Activated B cell treated with CpG ODN at 0.5 μM for 24 hours (primary cell): ENCODE data around the gene CLDN3. TPM values are rescaled to one million over a fixed set of nuclear protein-coding genes. Genes with fewer than 3 reads are reported as not detected.
"Not testable (repeated sequence)": the region's sequence is repeated elsewhere in the genome, so short reads cannot be mapped to it uniquely, and the experiment has no call there.

Experiments
- ATAC-seq: fragments of 200-7000 bp; cut with Tn5 transposase; one replicate; pipeline ENCODE4 v1.10.0; 2021; ENCODE audit warnings: low read depth, mild to moderate bottlenecking, moderate library complexity
- CTCF ChIA-PET: fragments of 350-600 bp; sonication (Branson Sonifier 250); formaldehyde crosslinking; loops from one replicate; lab custom pipeline; 2021; ENCODE audit warnings: antibody characterized with exemption; lab: Charles Lee
- POLR2A ChIA-PET: fragments of 350-600 bp; sonication (Branson Sonifier 250); formaldehyde crosslinking; loops from one replicate; lab custom pipeline; 2021; ENCODE audit warnings: antibody characterized with exemption; lab: Charles Lee
- DNase-seq: peaks from one replicate; pipeline ENCODE4 v3.0.0; 2022
- H3K27ac Mint-ChIP-seq: one replicate; pipeline ENCODE4 v1.8.0; 2020; ENCODE audit warnings: mixed read lengths
- H3K27me3 Mint-ChIP-seq: one replicate; pipeline ENCODE4 v1.8.0; 2021; ENCODE audit warnings: mixed read lengths
- H3K36me3 Mint-ChIP-seq: one replicate; pipeline ENCODE4 v1.8.0; 2021; ENCODE audit warnings: low read depth, mixed read lengths
- H3K4me1 Mint-ChIP-seq: one replicate; pipeline ENCODE4 v1.8.0; 2021; ENCODE audit warnings: mixed read lengths
- H3K4me3 Mint-ChIP-seq: one replicate; pipeline ENCODE4 v1.8.0; 2020; ENCODE audit warnings: mild to moderate bottlenecking, mixed read lengths
- H3K9me3 Mint-ChIP-seq: one replicate; pipeline ENCODE4 v1.8.0; 2020; ENCODE audit warnings: mixed read lengths
- intact Hi-C: fragments of 100-400 bp; cut with micrococcal nuclease; formaldehyde crosslinking; loops from one replicate; pipeline ENCODE4 v1.15.1; 2024
- total RNA-seq: library from RNA; stranded (reverse); gene quantifications from 2 replicates; pipeline ENCODE4 v1.2.3, GENCODE V29; 2022
- TF ChIP-seq, protein P1 (sequence below): fragments of 200-600 bp; IDR thresholded peaks from one replicate; pipeline ENCODE4 v1.8.0; 2022; ENCODE audit warnings: antibody characterized with exemption, mild to moderate bottlenecking

CLDN3 gene
- total RNA-seq, 1 donor from 2014 or later = not detected

DNA sequence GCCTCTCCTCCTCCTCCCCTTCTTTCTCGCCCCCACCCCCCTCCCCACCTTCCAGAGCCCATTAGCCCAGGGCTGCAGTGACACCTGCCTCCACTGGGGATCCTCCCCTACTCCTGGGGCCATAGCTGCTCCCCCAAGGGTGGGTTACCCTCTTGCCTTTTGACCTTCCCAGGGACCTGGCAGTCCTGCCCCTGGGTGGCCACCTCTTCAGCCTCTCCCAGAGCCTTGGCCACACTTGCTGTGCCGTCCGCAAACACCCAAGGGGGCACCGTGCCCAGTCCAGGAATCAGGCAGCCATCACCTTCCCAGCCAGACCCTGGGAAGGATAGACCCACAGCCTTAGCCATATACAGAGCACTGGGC, 40.9 kb upstream of the CLDN3 start:
- Mint-ChIP-seq H3K36me3 (peaks cover 3% of the 10 kb centered on the region), H3K4me3 (no peak overlapping the region)
- CTCF ChIA-PET = interaction anchor here (1.8 kb wide), 1 partner anchor 44 kb away, joined by 13 read pairs; no protein-coding TSS in a partner anchor

DNA sequence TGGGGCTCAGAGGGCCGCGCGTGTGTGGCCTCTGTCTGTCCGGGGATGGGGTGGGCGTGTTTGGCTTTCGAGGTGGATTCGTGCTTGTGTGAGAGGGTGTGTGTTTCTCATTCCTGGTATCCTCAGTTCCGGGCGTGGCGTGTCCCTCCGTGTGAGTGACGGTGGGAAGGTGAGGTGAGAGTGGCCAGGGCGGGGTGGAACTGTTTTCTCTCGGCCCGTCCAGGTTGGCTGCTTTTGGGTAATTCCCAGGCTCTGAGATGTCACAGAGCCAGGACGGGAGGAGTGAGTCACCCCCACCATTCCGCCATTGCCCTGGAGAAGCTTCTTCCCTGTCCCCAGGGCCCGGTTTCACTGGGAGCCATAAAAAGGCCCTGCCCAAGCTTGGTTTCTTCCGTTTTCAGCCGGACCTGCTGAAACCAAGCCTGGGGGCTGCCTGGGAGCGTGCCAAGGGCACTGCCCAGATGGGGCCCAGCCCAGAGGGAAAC, 39.4 kb upstream of the CLDN3 start:
- peaks cover 4% of the 10 kb centered on the region for H3K9me3 Mint-ChIP-seq
- CTCF ChIA-PET = interaction anchor here (1.2 kb wide), 1 partner anchor 45 kb away, joined by 5 read pairs; no protein-coding TSS in a partner anchor

More for the DNA sequence above, 40.9 kb upstream of the CLDN3 start:
- TF ChIP-seq, protein P1, sequence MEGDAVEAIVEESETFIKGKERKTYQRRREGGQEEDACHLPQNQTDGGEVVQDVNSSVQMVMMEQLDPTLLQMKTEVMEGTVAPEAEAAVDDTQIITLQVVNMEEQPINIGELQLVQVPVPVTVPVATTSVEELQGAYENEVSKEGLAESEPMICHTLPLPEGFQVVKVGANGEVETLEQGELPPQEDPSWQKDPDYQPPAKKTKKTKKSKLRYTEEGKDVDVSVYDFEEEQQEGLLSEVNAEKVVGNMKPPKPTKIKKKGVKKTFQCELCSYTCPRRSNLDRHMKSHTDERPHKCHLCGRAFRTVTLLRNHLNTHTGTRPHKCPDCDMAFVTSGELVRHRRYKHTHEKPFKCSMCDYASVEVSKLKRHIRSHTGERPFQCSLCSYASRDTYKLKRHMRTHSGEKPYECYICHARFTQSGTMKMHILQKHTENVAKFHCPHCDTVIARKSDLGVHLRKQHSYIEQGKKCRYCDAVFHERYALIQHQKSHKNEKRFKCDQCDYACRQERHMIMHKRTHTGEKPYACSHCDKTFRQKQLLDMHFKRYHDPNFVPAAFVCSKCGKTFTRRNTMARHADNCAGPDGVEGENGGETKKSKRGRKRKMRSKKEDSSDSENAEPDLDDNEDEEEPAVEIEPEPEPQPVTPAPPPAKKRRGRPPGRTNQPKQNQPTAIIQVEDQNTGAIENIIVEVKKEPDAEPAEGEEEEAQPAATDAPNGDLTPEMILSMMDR = no peak
- POLR2A ChIA-PET = no interaction called here
- no peaks in the 10 kb centered on the region for H3K4me1 Mint-ChIP-seq
- no peak overlapping the region for H3K27ac Mint-ChIP-seq
- no peak for ATAC-seq
- H3K27me3 Mint-ChIP-seq = peaks cover 18% of the 10 kb centered on the region
- peaks cover 4% of the 10 kb centered on the region for H3K9me3 Mint-ChIP-seq
- DNase-seq = no peak
- intact Hi-C loops = loop anchor here (1.0 to 5.0 kb wide), 2 partner anchors 44 to 216 kb away; partner anchors contain the start of gene ELN

DNA sequence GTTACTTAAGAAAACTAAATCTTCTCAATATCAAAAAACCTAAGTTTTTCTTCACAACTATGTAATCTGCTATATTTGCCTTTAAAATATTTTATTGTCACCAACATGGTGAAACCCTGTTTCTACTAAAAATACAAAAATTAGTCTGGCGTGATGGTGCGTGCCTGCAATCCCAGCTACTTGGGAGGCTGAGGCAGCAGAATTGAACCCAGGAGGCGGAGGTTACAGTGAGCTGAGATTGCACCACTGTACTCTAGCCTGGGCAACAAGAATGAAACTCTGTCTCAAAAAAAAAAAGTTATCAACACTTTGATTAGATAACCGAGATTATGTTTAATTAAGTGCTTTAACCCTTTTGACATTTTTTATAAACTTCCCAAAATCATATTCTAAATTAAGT, 32.4 kb upstream of the CLDN3 start:
- no peak overlapping the region for H3K4me3 Mint-ChIP-seq
- no peaks in the 10 kb centered on the region for H3K4me1 Mint-ChIP-seq
- CTCF ChIA-PET = no interaction called here
- no peak for DNase-seq
- ATAC-seq = no peak
- H3K36me3 Mint-ChIP-seq = no peaks in the 10 kb centered on the region
- intact Hi-C loops = no loop called here
- POLR2A ChIA-PET = no interaction called here
- TF ChIP-seq, protein P1 = no peak
- no peaks in the 10 kb centered on the region for H3K9me3 Mint-ChIP-seq
- peaks cover 13% of the 10 kb centered on the region for H3K27me3 Mint-ChIP-seq
- no peak overlapping the region for H3K27ac Mint-ChIP-seq

More for the DNA sequence above, 39.4 kb upstream of the CLDN3 start:
- Mint-ChIP-seq H3K36me3 (peaks cover 3% of the 10 kb centered on the region), H3K27ac (no peak overlapping the region), H3K4me1 (no peaks in the 10 kb centered on the region), H3K27me3 (peaks cover 15% of the 10 kb centered on the region), H3K4me3 (no peak overlapping the region)
- POLR2A ChIA-PET = no interaction called here
- intact Hi-C loops = no loop called here
- no peak for DNase-seq
- TF ChIP-seq, protein P1 = no peak
- no peak for ATAC-seq

DNA sequence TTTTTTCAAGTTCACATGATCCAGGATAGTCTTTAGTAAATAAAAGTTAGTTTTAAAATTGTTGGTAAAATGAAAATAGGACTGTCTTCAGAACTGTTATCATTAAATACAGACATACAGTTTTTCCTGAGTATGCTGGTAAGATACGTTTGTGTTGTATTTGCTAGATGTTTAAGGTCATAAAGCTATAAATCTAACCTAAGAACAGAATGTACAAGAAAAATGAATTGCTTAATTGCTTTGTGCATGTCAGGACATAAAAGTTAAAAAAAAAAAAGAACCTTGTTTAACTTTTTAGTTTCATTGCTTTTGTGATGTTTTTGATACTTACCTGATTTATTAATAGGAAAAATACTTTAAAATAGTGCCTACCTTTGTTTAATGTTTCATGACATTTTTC, 31.5 kb upstream of the CLDN3 start:
- TF ChIP-seq, protein P1 = no peak
- Mint-ChIP-seq H3K4me3 (no peak overlapping the region), H3K36me3 (no peaks in the 10 kb centered on the region), H3K27me3 (peaks cover 13% of the 10 kb centered on the region), H3K27ac (no peak overlapping the region), H3K9me3 (no peaks in the 10 kb centered on the region), H3K4me1 (no peaks in the 10 kb centered on the region)
- no peak for DNase-seq
- intact Hi-C loops = no loop called here
- CTCF ChIA-PET = no interaction called here
- no peak for ATAC-seq
- POLR2A ChIA-PET = no interaction called here

DNA sequence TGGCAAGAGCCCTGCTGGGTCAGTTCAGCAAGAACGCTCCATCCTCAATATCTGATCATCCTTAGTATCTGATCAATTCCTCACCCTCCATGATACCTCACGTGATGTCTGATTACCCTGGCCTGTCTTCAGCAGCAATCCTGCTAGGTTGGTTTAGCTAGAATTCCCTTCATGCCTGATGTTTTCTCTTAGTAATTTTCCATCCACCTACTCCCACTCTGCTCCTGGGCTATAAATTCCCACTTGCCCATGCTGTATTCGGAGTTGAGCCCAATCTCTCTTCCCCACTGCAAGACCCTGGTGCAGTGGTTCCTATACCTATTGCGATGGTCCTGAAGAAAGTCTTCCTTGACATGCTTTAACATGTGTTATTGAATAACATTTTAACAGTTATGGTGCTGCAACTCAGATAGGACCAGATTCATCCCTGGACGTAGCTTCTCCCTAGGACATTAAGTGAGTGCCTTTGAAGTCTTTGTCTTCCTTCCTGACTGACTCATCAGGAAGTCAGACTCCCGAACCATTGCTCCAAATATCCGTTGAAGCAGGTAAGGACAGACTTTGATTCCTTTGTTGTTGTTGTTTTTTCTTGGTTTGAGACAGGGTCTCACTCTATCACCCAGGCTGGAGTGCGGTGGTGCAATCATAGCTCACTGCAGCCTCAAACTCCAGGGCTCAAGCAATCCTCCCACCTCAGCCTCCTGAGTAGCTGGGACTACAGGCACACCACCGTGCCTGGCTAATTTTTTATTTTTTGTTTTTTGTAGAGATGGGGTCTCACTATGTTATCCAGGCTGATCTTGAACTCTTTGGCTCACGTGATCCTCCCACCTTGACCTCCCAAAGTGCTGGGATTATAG, 29.4 kb upstream of the CLDN3 start:
- H3K27me3 Mint-ChIP-seq = peaks cover 9% of the 10 kb centered on the region
- CTCF ChIA-PET = no interaction called here

DNA sequence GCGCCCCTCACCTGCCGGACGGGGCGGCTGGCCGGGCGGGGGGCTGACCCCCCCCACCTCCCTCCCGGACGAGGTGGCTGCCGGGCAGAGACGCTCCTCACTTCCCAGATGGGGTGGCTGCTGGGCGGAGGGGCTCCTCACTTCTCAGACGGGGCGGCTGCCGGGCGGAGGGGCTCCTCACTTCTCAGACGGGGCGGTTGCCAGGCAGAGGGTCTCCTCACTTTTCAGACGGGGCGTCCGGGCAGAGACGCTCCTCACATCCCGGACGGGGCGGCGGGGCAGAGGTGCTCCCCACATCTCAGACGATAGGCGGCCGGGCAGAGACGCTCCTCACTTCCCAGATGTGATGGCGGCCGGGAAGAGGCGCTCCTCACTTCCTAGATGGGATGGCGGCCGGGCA, 27.1 kb upstream of the CLDN3 start:
- H3K27me3 Mint-ChIP-seq = peaks cover 10% of the 10 kb centered on the region
- CTCF ChIA-PET, H3K9me3 Mint-ChIP-seq, POLR2A ChIA-PET, intact Hi-C loops, DNase-seq, H3K4me3 Mint-ChIP-seq, H3K36me3 Mint-ChIP-seq, ATAC-seq, H3K4me1 Mint-ChIP-seq, H3K27ac Mint-ChIP-seq: not testable (repeated sequence)

More for the DNA sequence above, 29.4 kb upstream of the CLDN3 start:
- ATAC-seq = no peak
- POLR2A ChIA-PET = no interaction called here
- H3K9me3 Mint-ChIP-seq = peaks cover 3% of the 10 kb centered on the region
- TF ChIP-seq, protein P1 = no peak
- no peak for DNase-seq
- no peak overlapping the region for H3K4me3 Mint-ChIP-seq
- H3K4me1 Mint-ChIP-seq = no peaks in the 10 kb centered on the region
- H3K36me3 Mint-ChIP-seq = no peaks in the 10 kb centered on the region
- intact Hi-C loops = no loop called here
- no peak overlapping the region for H3K27ac Mint-ChIP-seq

DNA sequence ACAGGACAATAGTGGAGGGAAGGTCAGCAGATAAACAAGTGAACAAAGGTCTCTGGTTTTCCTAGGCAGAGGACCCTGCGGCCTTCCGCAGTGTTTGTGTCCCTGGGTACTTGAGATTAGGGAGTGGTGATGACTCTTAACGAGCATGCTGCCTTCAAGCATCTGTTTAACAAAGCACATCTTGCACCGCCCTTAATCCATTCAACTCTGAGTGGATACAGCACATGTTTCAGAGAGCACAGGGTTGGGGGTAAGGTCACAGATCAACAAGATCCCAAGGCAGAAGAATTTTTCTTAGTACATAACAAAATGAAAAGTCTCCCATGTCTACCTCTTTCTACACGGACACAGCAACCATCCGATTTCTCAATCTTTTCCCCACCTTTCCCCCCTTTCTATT, 26.6 kb upstream of the CLDN3 start:
- H3K27me3 Mint-ChIP-seq = peaks cover 10% of the 10 kb centered on the region
- ATAC-seq, DNase-seq, POLR2A ChIA-PET, H3K9me3 Mint-ChIP-seq, H3K27ac Mint-ChIP-seq, CTCF ChIA-PET, H3K4me1 Mint-ChIP-seq, H3K4me3 Mint-ChIP-seq, intact Hi-C loops, H3K36me3 Mint-ChIP-seq: not testable (repeated sequence)
